Measurements from ENCODE around the gene SCO1. TPM values are rescaled to one million over a fixed set of nuclear protein-coding genes. Genes with fewer than 3 reads are reported as not detected.

SCO1 gene
- total and polyA plus RNA-seq, 4 donors = 18.0 to 33.2 (median 22.8) TPM

DNA sequence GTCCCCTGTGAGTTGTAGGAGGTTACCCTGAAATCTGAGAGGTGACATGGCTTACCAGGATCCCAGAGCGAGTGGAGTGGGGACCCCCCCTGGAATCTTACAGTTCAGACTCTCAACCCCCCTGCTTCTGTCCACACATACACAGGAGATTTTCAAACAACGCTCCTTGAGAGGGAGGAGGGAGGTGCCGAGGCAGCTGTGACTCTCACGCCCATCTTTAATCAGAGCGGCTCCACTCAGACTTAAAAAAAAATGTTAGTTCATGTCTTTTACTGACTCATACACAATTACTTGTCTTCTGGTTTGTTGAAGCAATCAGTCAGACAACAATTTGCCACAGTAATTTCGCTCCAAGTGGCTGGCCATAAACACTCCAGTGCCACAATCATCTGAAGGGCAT is 47.9 kb upstream of the SCO1 start:
- no peaks in the 10 kb centered on the region for H3K27me3 ChIP-seq (ENCODE audit: control insufficient read depth in 4 of 4, insufficient read depth in 4 of 4, low read length in 3 of 4)
- H3K9ac ChIP-seq (ENCODE audit: low read depth in 1 of 2, low read length in 2 of 2) = no peak overlapping the region
- peaks cover 0 to 21% (median 3%) of the 10 kb centered on the region in 4 donors for H3K4me1 ChIP-seq (ENCODE audit: control insufficient read depth in 4 of 4, insufficient read depth in 4 of 4, low read length in 3 of 4)

DNA sequence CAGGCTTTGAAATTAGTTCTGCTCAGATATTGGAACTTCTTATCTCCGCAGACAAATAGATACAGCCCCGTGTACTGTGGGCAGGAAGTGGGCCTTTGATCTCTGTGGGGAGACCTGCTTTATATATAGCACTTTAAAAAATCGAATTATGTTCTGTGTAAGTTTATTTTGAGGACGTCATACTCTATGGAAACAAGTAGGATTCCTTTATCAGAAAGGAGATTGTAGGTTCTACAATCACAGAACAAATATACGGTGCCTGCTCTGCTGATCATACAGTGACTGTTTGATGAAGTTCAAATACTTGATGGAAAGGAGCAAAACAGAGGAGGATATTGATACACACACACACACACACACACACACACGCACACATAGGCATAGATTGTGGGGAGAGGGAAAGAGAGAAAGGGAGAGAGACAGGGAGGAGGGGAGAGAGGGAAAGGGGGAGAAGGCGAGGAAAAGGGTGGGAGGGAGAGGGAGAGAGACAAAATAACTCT is 47.2 kb upstream of the SCO1 start:
- no peaks in the 10 kb centered on the region for H3K27me3 ChIP-seq (ENCODE audit: control insufficient read depth in 4 of 4, insufficient read depth in 4 of 4, low read length in 3 of 4)
- 25% methylated on average over 7 of the region's 7 CpGs for WGBS
- peaks cover 0 to 14% (median 3%) of the 10 kb centered on the region in 4 donors for H3K4me1 ChIP-seq (ENCODE audit: control insufficient read depth in 4 of 4, insufficient read depth in 4 of 4, low read length in 3 of 4)
- no peak overlapping the region for H3K4me3 ChIP-seq (ENCODE audit: low read depth in 1 of 3, low read length in 3 of 3)
- peak overlapping the region; percentile 19 to 28 for H3K27ac ChIP-seq (ENCODE audit: low read depth in 1 of 2, low read length in 2 of 2)
- H3K9ac ChIP-seq (ENCODE audit: low read depth in 1 of 2, low read length in 2 of 2) = peak overlapping the region in 1 of 2 donors; percentile 38
- H3K36me3 ChIP-seq (ENCODE audit: control insufficient read depth in 4 of 4, insufficient read depth in 3 of 4, low read depth in 1 of 4, low read length in 3 of 4) = no peaks in the 10 kb centered on the region
- no peaks in the 10 kb centered on the region for H3K9me3 ChIP-seq (ENCODE audit: control insufficient read depth in 4 of 4, low read length in 3 of 4)
- DNase-seq (ENCODE audit: low spot score) = no peak
- no peak for TF ChIP-seq GABPA (IDR thresholded peaks at IDR 0.05 in 1 of 2, conservative IDR thresholded peaks at IDR 0.05 in 1 of 2)
- TF ChIP-seq, protein P1, sequence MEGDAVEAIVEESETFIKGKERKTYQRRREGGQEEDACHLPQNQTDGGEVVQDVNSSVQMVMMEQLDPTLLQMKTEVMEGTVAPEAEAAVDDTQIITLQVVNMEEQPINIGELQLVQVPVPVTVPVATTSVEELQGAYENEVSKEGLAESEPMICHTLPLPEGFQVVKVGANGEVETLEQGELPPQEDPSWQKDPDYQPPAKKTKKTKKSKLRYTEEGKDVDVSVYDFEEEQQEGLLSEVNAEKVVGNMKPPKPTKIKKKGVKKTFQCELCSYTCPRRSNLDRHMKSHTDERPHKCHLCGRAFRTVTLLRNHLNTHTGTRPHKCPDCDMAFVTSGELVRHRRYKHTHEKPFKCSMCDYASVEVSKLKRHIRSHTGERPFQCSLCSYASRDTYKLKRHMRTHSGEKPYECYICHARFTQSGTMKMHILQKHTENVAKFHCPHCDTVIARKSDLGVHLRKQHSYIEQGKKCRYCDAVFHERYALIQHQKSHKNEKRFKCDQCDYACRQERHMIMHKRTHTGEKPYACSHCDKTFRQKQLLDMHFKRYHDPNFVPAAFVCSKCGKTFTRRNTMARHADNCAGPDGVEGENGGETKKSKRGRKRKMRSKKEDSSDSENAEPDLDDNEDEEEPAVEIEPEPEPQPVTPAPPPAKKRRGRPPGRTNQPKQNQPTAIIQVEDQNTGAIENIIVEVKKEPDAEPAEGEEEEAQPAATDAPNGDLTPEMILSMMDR (IDR thresholded peaks at IDR 0.05; ENCODE audit: low read depth, low read length, missing input control) = no peak
- no peak for TF ChIP-seq TAF1 (conservative IDR thresholded peaks at IDR 0.05)
- no peak for TF ChIP-seq FOXA2 (IDR thresholded peaks at IDR 0.05)
- TF ChIP-seq, protein P2, sequence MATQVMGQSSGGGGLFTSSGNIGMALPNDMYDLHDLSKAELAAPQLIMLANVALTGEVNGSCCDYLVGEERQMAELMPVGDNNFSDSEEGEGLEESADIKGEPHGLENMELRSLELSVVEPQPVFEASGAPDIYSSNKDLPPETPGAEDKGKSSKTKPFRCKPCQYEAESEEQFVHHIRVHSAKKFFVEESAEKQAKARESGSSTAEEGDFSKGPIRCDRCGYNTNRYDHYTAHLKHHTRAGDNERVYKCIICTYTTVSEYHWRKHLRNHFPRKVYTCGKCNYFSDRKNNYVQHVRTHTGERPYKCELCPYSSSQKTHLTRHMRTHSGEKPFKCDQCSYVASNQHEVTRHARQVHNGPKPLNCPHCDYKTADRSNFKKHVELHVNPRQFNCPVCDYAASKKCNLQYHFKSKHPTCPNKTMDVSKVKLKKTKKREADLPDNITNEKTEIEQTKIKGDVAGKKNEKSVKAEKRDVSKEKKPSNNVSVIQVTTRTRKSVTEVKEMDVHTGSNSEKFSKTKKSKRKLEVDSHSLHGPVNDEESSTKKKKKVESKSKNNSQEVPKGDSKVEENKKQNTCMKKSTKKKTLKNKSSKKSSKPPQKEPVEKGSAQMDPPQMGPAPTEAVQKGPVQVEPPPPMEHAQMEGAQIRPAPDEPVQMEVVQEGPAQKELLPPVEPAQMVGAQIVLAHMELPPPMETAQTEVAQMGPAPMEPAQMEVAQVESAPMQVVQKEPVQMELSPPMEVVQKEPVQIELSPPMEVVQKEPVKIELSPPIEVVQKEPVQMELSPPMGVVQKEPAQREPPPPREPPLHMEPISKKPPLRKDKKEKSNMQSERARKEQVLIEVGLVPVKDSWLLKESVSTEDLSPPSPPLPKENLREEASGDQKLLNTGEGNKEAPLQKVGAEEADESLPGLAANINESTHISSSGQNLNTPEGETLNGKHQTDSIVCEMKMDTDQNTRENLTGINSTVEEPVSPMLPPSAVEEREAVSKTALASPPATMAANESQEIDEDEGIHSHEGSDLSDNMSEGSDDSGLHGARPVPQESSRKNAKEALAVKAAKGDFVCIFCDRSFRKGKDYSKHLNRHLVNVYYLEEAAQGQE (IDR thresholded peaks at IDR 0.05) = no peak
- TF ChIP-seq SP1 (IDR thresholded peaks at IDR 0.05) = peak; percentile 50
- TF ChIP-seq HNF4A (conservative IDR thresholded peaks at IDR 0.05) = peak; percentile 38 to 54
- TF ChIP-seq HNF4G (IDR thresholded peaks at IDR 0.05) = peak; percentile 26
- no peak for TF ChIP-seq FOXA1 (IDR thresholded peaks at IDR 0.05)

More for the DNA sequence above, 47.9 kb upstream of the SCO1 start:
- no peak for DNase-seq (ENCODE audit: low spot score)
- TF ChIP-seq HNF4G (IDR thresholded peaks at IDR 0.05) (no peak), TAF1 (conservative IDR thresholded peaks at IDR 0.05) (no peak), JUND (IDR thresholded peaks at IDR 0.05) (no peak), HNF4A (conservative IDR thresholded peaks at IDR 0.05) (no peak), SP1 (IDR thresholded peaks at IDR 0.05) (no peak), EGR1 (IDR thresholded peaks at IDR 0.05; ENCODE audit: low read depth in 2 of 2) (no peak), FOXA1 (IDR thresholded peaks at IDR 0.05) (no peak), YY1 (IDR thresholded peaks at IDR 0.05) (no peak), GABPA (IDR thresholded peaks at IDR 0.05 in 1 of 2, conservative IDR thresholded peaks at IDR 0.05 in 1 of 2) (no peak), RXRA (IDR thresholded peaks at IDR 0.05) (no peak)
- TF ChIP-seq, protein P1 (IDR thresholded peaks at IDR 0.05; ENCODE audit: low read depth, low read length, missing input control) = no peak
- TF ChIP-seq, protein P2 (IDR thresholded peaks at IDR 0.05) = no peak
- TF ChIP-seq, protein P3, sequence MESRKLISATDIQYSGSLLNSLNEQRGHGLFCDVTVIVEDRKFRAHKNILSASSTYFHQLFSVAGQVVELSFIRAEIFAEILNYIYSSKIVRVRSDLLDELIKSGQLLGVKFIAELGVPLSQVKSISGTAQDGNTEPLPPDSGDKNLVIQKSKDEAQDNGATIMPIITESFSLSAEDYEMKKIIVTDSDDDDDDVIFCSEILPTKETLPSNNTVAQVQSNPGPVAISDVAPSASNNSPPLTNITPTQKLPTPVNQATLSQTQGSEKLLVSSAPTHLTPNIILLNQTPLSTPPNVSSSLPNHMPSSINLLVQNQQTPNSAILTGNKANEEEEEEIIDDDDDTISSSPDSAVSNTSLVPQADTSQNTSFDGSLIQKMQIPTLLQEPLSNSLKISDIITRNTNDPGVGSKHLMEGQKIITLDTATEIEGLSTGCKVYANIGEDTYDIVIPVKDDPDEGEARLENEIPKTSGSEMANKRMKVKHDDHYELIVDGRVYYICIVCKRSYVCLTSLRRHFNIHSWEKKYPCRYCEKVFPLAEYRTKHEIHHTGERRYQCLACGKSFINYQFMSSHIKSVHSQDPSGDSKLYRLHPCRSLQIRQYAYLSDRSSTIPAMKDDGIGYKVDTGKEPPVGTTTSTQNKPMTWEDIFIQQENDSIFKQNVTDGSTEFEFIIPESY (IDR thresholded peaks at IDR 0.05) = no peak
- Histone ChIP-seq H3K4me3 (ENCODE audit: low read depth in 1 of 3, low read length in 3 of 3) (no peak overlapping the region), H3K36me3 (ENCODE audit: control insufficient read depth in 4 of 4, insufficient read depth in 3 of 4, low read depth in 1 of 4, low read length in 3 of 4) (no peaks in the 10 kb centered on the region), H3K9me3 (ENCODE audit: control insufficient read depth in 4 of 4, low read length in 3 of 4) (no peaks in the 10 kb centered on the region), H3K27ac (ENCODE audit: low read depth in 1 of 2, low read length in 2 of 2) (no peak overlapping the region)
- WGBS = 71% methylated on average over 6 of the region's 6 CpGs
